Measurements from ENCODE around the gene CDKN2AIPNL.

DNA sequence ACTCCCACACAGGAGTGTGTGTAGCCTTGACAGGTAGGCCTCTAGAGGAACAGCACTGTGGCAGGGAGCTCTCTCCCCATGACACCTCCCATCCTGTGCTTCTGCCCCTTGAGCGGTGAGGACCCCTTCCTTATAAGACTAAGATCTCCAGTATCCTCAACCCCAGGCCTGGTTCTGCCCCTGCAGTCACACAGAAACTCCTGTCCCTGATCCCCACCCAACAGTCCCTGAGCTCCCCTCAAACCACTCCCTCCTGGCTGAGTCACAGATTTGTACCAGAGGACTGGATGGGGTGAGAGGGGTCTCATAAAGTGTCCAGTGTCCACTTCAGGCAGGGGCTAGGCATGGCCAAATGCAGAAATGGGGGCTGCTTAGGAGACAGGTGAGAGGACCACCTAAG is 47.8 kb upstream of the CDKN2AIPNL start:
- TF ChIP-seq, protein P1, sequence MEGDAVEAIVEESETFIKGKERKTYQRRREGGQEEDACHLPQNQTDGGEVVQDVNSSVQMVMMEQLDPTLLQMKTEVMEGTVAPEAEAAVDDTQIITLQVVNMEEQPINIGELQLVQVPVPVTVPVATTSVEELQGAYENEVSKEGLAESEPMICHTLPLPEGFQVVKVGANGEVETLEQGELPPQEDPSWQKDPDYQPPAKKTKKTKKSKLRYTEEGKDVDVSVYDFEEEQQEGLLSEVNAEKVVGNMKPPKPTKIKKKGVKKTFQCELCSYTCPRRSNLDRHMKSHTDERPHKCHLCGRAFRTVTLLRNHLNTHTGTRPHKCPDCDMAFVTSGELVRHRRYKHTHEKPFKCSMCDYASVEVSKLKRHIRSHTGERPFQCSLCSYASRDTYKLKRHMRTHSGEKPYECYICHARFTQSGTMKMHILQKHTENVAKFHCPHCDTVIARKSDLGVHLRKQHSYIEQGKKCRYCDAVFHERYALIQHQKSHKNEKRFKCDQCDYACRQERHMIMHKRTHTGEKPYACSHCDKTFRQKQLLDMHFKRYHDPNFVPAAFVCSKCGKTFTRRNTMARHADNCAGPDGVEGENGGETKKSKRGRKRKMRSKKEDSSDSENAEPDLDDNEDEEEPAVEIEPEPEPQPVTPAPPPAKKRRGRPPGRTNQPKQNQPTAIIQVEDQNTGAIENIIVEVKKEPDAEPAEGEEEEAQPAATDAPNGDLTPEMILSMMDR (IDR thresholded peaks at IDR 0.05; ENCODE audit: low read depth, low read length), result no peak
- no peak for TF ChIP-seq EZH2phosphoT487 (IDR thresholded peaks at IDR 0.05; ENCODE audit: low read depth)
